Measurements from ENCODE around the gene PLEKHA8. TPM values are rescaled to one million over a fixed set of nuclear protein-coding genes. Genes with fewer than 3 reads are reported as not detected.

Gene PLEKHA8
- total RNA-seq, 4 donors from 2014 or later: 6.1 to 24.4 (median 11.5) TPM

DNA sequence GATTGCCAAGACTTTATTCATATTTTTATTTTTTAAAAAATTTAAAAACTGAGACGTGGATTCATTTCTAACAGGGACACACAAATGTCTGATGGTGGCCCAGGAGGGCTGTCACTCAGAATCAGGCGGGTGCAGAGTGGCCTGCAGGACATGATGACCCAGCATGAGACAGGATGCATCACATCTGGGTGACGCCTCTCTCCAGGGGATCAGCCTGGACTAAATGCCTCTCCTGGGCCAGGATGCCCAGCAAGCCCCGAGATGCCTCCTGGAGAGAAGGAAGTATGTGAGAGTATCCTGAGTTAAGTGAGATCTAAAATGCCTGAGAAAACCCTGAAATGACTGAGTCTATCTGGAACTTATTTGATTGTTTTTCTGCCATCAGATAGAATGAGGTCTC lies 89.7 kb downstream of the PLEKHA8 start:
- H3K27me3 ChIP-seq: no peaks in the 10 kb centered on the region
- peaks cover 0 to 11% of the 10 kb centered on the region in 2 donors for H3K9me3 ChIP-seq
- H3K27ac ChIP-seq: no peak overlapping the region
- no peaks in the 10 kb centered on the region for H3K4me1 ChIP-seq
- no peak for DNase-seq
- TF ChIP-seq CTCF (IDR thresholded peaks at IDR 0.05) (no peak), POLR2A (IDR thresholded peaks at IDR 0.05) (no peak)
- no peaks in the 10 kb centered on the region for H3K36me3 ChIP-seq
- intact Hi-C loops (cut with DNase I; ENCODE audit: low total_unique reads): no loop called here
- no peak overlapping the region for H3K4me3 ChIP-seq

GRCh38 chr7:30119890-30120577 lies 91.8 kb downstream of the PLEKHA8 start:
- H3K4me3 ChIP-seq: no peak overlapping the region
- TF ChIP-seq CTCF (IDR thresholded peaks at IDR 0.05) (no peak), POLR2A (IDR thresholded peaks at IDR 0.05) (no peak)
- H3K27ac ChIP-seq: no peak overlapping the region
- no peaks in the 10 kb centered on the region for H3K4me1 ChIP-seq
- no peaks in the 10 kb centered on the region for H3K9me3 ChIP-seq
- intact Hi-C loops (cut with DNase I; ENCODE audit: low total_unique reads): no loop called here
- DNase-seq: no peak
- no peaks in the 10 kb centered on the region for H3K27me3 ChIP-seq
- H3K36me3 ChIP-seq: no peaks in the 10 kb centered on the region

GRCh38 chr7:30133736-30134610 lies 105.8 kb downstream of the PLEKHA8 start:
- Histone ChIP-seq H3K9me3 (no peaks in the 10 kb centered on the region), H3K27me3 (no peaks in the 10 kb centered on the region), H3K36me3 (no peaks in the 10 kb centered on the region), H3K27ac (peak overlapping the region; percentile 92 to 95), H3K4me1 (peaks cover 0 to 8% of the 10 kb centered on the region in 2 donors), H3K4me3 (peak overlapping the region; percentile 85 to 97)
- intact Hi-C loops (cut with DNase I; ENCODE audit: low total_unique reads): no loop called here
- TF ChIP-seq CTCF (IDR thresholded peaks at IDR 0.05) (no peak), POLR2A (IDR thresholded peaks at IDR 0.05) (no peak)
- no peak for DNase-seq

DNA sequence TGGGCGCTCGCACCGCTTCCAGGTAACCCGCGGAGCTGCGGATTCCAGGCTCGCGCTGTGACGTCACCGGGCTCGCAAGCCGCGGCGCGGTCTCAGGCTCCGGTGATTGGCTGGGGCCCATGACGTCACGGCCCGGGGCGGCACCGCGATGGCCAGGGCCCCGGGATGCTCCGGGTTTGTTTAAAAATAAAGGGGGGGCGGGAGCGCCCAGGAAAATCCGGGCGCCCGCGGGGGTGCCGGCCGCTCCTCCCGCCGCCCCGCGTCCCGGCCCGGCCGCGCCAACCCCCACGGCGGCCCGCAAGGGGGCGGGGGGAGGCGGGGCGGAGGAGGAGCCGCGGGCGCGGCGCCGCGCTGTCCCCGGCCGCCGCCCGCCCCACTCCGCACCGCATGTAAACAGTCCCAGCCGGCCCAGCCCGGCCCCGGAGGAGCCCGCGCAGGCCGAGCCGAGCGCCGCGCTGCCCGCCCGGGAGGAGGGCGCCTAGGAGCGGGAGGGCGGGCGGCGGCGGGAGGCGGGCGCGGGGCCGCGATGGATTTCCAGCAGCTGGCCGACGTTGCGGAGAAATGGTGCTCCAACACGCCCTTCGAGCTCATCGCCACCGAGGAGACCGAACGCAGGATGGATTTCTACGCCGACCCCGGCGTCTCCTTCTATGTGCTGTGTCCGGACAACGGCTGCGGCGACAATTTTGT lies 106.5 kb downstream of the PLEKHA8 start, which contains the start of gene MTURN:
Gene MTURN, plus strand, starts transcription at position 376 of the 690 bp plus-strand sequence. Its CDS starts 151 bp downstream, at position 527.
- TF ChIP-seq POLR2A (IDR thresholded peaks at IDR 0.05) (peak; percentile 64 to 77), CTCF (IDR thresholded peaks at IDR 0.05) (peak in 2 of 4 experiments; percentile 28 to 39)
- Histone ChIP-seq H3K27me3 (no peaks in the 10 kb centered on the region), H3K36me3 (no peaks in the 10 kb centered on the region), H3K4me1 (peaks cover 0 to 8% of the 10 kb centered on the region in 2 donors), H3K9me3 (no peaks in the 10 kb centered on the region), H3K27ac (peak within 1 kb of the TSS; percentile 92 to 95), H3K4me3 (peak within 1 kb of the TSS; percentile 85 to 97)
- peak; percentile 82 for DNase-seq
- intact Hi-C loops (cut with DNase I; ENCODE audit: low total_unique reads): no loop called here
